HepG2 (cell line): ENCODE data around the gene TRIM66. TPM values are rescaled to one million over a fixed set of nuclear protein-coding genes. Genes with fewer than 3 reads are reported as not detected.

ENCODE experiments used
- ARID4A ChIP-seq: sonication (generic); formaldehyde crosslinking; IDR thresholded peaks from 2 replicates; pipeline ENCODE4 v1.5.0; 2020; ENCODE audit warnings: mild to moderate bottlenecking, missing genetic modification reagents, borderline replicate concordance
- ATF7 ChIP-seq, 2 experiments: fragments of 450-650 bp in 1 of 2; sonication (generic) in 1 of 2; formaldehyde crosslinking in 1 of 2; IDR thresholded peaks; 2 replicates each; pipeline versions ENCODE4 v1.4.0 to v1.6.1; 2016 to 2020; ENCODE audit warnings: antibody characterized with exemption in 1 of 2, mild to moderate bottlenecking in 1 of 2, missing genetic modification reagents in 1 of 2
- BORCS8-MEF2B ChIP-seq: sonication (generic); formaldehyde crosslinking; IDR thresholded peaks from 2 replicates; pipeline ENCODE4 v1.8.0; 2022; ENCODE audit warnings: mild to moderate bottlenecking, missing genetic modification reagents
- CBX5 ChIP-seq: sonication (generic); formaldehyde crosslinking; IDR thresholded peaks from 2 replicates; pipeline ENCODE4 v1.4.0; 2020; ENCODE audit warnings: missing genetic modification reagents, borderline replicate concordance
- CENPT ChIP-seq: sonication (generic); formaldehyde crosslinking; IDR thresholded peaks from 2 replicates; pipeline ENCODE4 v1.8.0; 2022; ENCODE audit warnings: low read depth, mild to moderate bottlenecking, moderate library complexity, missing genetic modification reagents
- DBP ChIP-seq: sonication (generic); formaldehyde crosslinking; IDR thresholded peaks from 2 replicates; pipeline ENCODE4 v1.4.0; 2020; ENCODE audit warnings: missing genetic modification reagents; ENCODE audit errors: not compliant biosample characterization
- FIP1L1 ChIP-seq: fragments of 200-400 bp; formaldehyde crosslinking; IDR thresholded peaks from 2 replicates; pipeline ENCODE4 v1.6.1; 2018; ENCODE audit warnings: low read depth, mild to moderate bottlenecking, low read length, moderate library complexity, borderline replicate concordance; ENCODE audit not compliant: insufficient read depth
- KDM5B ChIP-seq: sonication (generic); formaldehyde crosslinking; IDR thresholded peaks from 2 replicates; pipeline ENCODE4 v1.4.0; 2020; ENCODE audit warnings: missing genetic modification reagents, mild to moderate bottlenecking, borderline replicate concordance
- KLF15 ChIP-seq: sonication (generic); formaldehyde crosslinking; IDR thresholded peaks from 2 replicates; pipeline ENCODE4 v1.8.1; 2023; ENCODE audit warnings: borderline replicate concordance, mild to moderate bottlenecking, inconsistent platforms, missing genetic modification reagents, mixed read lengths
- KMT2A ChIP-seq: sonication (generic); formaldehyde crosslinking; IDR thresholded peaks from 2 replicates; pipeline ENCODE4 v1.4.0; 2020; ENCODE audit warnings: missing genetic modification reagents
- MAX ChIP-seq: IDR thresholded peaks from 2 replicates; pipeline ENCODE4 v1.6.1; 2012; ENCODE audit warnings: inconsistent platforms
- MBNL3 ChIP-seq: fragments of 250-450 bp; sonication (Bioruptor Pico); conservative IDR thresholded peaks from 2 replicates; pipeline ENCODE4 v1.8.0; 2022; ENCODE audit warnings: mild to moderate bottlenecking, inconsistent platforms
- MIXL1 ChIP-seq: IDR thresholded peaks from 2 replicates; pipeline ENCODE4 v1.6.1; 2016
- MTA3 ChIP-seq: sonication (generic); formaldehyde crosslinking; IDR thresholded peaks from 2 replicates; pipeline ENCODE4 v1.4.0; 2020; ENCODE audit warnings: missing genetic modification reagents
- PAWR ChIP-seq: sonication (generic); formaldehyde crosslinking; IDR thresholded peaks from 2 replicates; pipeline ENCODE4 v1.4.0; 2020; ENCODE audit warnings: missing genetic modification reagents, mild to moderate bottlenecking, borderline replicate concordance
- SMARCC2 ChIP-seq: fragments of 450-650 bp; IDR thresholded peaks from 2 replicates; pipeline ENCODE4 v1.6.1; 2017; ENCODE audit warnings: antibody characterized with exemption, mild to moderate bottlenecking
- THRA ChIP-seq: sonication (generic); formaldehyde crosslinking; IDR thresholded peaks from 2 replicates; pipeline ENCODE4 v1.4.0; 2020; ENCODE audit warnings: missing genetic modification reagents, borderline replicate concordance
- ZNF235 ChIP-seq: sonication (generic); formaldehyde crosslinking; IDR thresholded peaks from 2 replicates; pipeline ENCODE4 v1.8.1; 2023; ENCODE audit warnings: mild to moderate bottlenecking, missing genetic modification reagents, borderline replicate concordance
- ZNF331 ChIP-seq: sonication (generic); formaldehyde crosslinking; IDR thresholded peaks from 2 replicates; pipeline ENCODE4 v1.4.0; 2020; ENCODE audit warnings: missing genetic modification reagents
- ZNF33B ChIP-seq: sonication (generic); formaldehyde crosslinking; IDR thresholded peaks from 2 replicates; pipeline ENCODE4 v1.5.1; 2020; ENCODE audit warnings: mild to moderate bottlenecking, missing genetic modification reagents
- ZNF879 ChIP-seq: sonication (generic); formaldehyde crosslinking; IDR thresholded peaks from 2 replicates; pipeline ENCODE4 v1.8.1; 2023; ENCODE audit warnings: missing genetic modification reagents
- polyA plus RNA-seq, 8 experiments: library from polyadenylated mRNA; depleted of rRNA in 3 of 8; stranded (reverse) in 7 of 8; unstranded in 1 of 8; fragments of >200 nt; fragmentation: Illumina TruSeq in 4 of 8; extraction: Trizol in 4 of 8; gene quantifications; 2 replicates each; pipeline versions ENCODE4 v1.2.1 to v1.2.3, GENCODE V29; 2011 to 2016; ENCODE audit warnings: low read depth in 4 of 8, missing spikeins in 1 of 8, mixed read lengths in 1 of 8; ENCODE audit not compliant: insufficient read depth in 1 of 8
- total RNA-seq, 5 experiments: library from RNA; depleted of rRNA; stranded (reverse); fragments of >200 nt; fragmentation: Illumina TruSeq; extraction: Trizol; gene quantifications; 2 replicates each; pipeline ENCODE4 v1.2.3, GENCODE V29; 2016; ENCODE audit warnings: low read depth in 1 of 5

Gene TRIM66
- total and polyA plus RNA-seq, 2 of the 13 experiments (the other 11 are each of a cell fraction or from before 2014, with no cell fraction given), result 4.9 to 6.1 TPM

GRCh38 chr11:8593935-8594909 lies 88.2 kb downstream of the TRIM66 start, which contains the start of gene STK33 (continued):
- TF ChIP-seq ZNF879 (CRISPR knock-in tag) (no peak), KMT2A (peak; percentile 84), MIXL1 (CRISPR knock-in tag) (no peak), CENPT (CRISPR knock-in tag) (no peak), THRA (CRISPR knock-in tag) (peak; percentile 59; the same call in 1 of the 2 replicates), SMARCC2 (no peak), MBNL3 (CRISPR knock-in tag) (no peak), KLF15 (no peak), ZNF33B (no peak), CBX5 (CRISPR knock-in tag) (no peak), MTA3 (CRISPR knock-in tag) (no peak), ATF7 (IDR thresholded peaks at IDR 0.05) (no peak), ATF7 (CRISPR knock-in tag; IDR thresholded peaks at IDR 0.05) (no peak), PAWR (CRISPR knock-in tag) (no peak), MAX (peak; percentile 74), BORCS8-MEF2B (CRISPR knock-in tag) (0 out of 2 replicates have a peak, but pooled peaks have one; percentile 38), ZNF331 (CRISPR knock-in tag) (no peak; the same call in 1 of the 2 replicates), FIP1L1 (no peak), DBP (CRISPR knock-in tag) (no peak), KDM5B (CRISPR knock-in tag) (peak; percentile 66; the same call in 1 of the 2 replicates), ARID4A (CRISPR knock-in tag) (peak; percentile 85), ZNF235 (CRISPR knock-in tag) (0 out of 2 replicates have a peak, but pooled peaks have one; percentile 47)
